ENCODE measurements around the gene FAM120B. TPM values are rescaled to one million over a fixed set of nuclear protein-coding genes. Genes with fewer than 3 reads are reported as not detected.

Gene FAM120B
- total RNA-seq, 1 experiment from 2014 or later: 15.2 TPM

GRCh38 chr6:170276369-170277057 is 30.0 kb upstream of the FAM120B start:
- no peak for DNase-seq (ENCODE audit: low spot score)
- H3K4me1 Mint-ChIP-seq: peaks cover 25% of the 10 kb centered on the region
- H3K9me3 Mint-ChIP-seq: no peaks in the 10 kb centered on the region
- no peak overlapping the region for H3K27ac Mint-ChIP-seq
- no peak for ATAC-seq
- ChIA-PET CTCF (no interaction called here), POLR2A (no interaction called here)
- TF ChIP-seq JUN (CRISPR knock-in tag; IDR thresholded peaks at IDR 0.05) (no peak), ZBTB43 (CRISPR knock-in tag; IDR thresholded peaks at IDR 0.05) (no peak), JAZF1 (CRISPR knock-in tag; IDR thresholded peaks at IDR 0.05) (no peak), FOXJ3 (CRISPR knock-in tag; IDR thresholded peaks at IDR 0.05; ENCODE audit: borderline replicate concordance) (no peak), GTF2I (CRISPR knock-in tag; conservative IDR thresholded peaks at IDR 0.05) (no peak), STAT6 (CRISPR knock-in tag; conservative IDR thresholded peaks at IDR 0.05; ENCODE audit: low read depth) (no peak), EMX1 (CRISPR knock-in tag; IDR thresholded peaks at IDR 0.05) (no peak), IRF1 (CRISPR knock-in tag; IDR thresholded peaks at IDR 0.05) (no peak), NR2C2 (CRISPR knock-in tag; IDR thresholded peaks at IDR 0.05) (no peak), ARID4B (CRISPR knock-in tag; IDR thresholded peaks at IDR 0.05; ENCODE audit: borderline replicate concordance) (no peak), ZNF423 (CRISPR knock-in tag; IDR thresholded peaks at IDR 0.05) (no peak), MXD4 (CRISPR knock-in tag; IDR thresholded peaks at IDR 0.05; ENCODE audit: borderline replicate concordance) (no peak), MYBL2 (CRISPR knock-in tag; IDR thresholded peaks at IDR 0.05) (no peak), ERG (CRISPR knock-in tag; IDR thresholded peaks at IDR 0.05) (no peak), ZNF512 (CRISPR knock-in tag; IDR thresholded peaks at IDR 0.05; ENCODE audit: borderline replicate concordance) (no peak), RELA (CRISPR knock-in tag; IDR thresholded peaks at IDR 0.05; ENCODE audit: borderline replicate concordance) (no peak), MAX (CRISPR knock-in tag; IDR thresholded peaks at IDR 0.05) (no peak), IRF2 (CRISPR knock-in tag; IDR thresholded peaks at IDR 0.05; ENCODE audit: borderline replicate concordance, low read depth) (no peak), ZNF232 (CRISPR knock-in tag; IDR thresholded peaks at IDR 0.05) (no peak)
- no peaks in the 10 kb centered on the region for H3K36me3 Mint-ChIP-seq
- H3K27me3 Mint-ChIP-seq (ENCODE audit: low read depth): peaks cover 32% of the 10 kb centered on the region
- no peak overlapping the region for H3K4me3 Mint-ChIP-seq

All from WTC11 (cell line).